NCI-H2196 (cell line): ENCODE results near the gene SLC12A8.

Experiments used
- DNase-seq: peaks from one replicate; lab custom pipeline; 2025; ENCODE audit not compliant: unreplicated experiment; lab: John Stamatoyannopoulos, UW

SLC12A8 gene

DNA sequence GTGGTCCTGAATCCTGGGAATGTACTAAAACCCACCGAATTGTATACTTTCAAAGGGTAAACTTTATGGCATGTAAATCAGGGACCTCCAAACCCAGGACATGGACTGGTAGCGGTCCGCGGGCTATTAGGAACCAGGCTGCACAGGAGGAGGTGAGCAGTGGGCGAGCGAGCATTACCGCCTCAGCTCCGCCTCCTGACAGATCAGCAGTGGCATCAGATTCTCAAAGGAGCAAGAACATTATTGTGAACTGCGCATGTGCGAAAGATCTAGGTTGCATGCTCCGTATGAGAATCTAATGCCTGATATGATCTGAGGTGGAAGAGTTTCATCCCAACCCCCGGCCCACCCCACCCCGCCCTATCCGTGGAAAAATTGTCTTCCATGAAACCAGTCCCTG, 178.9 kb downstream of the SLC12A8 start:
- no peak for DNase-seq

DNA sequence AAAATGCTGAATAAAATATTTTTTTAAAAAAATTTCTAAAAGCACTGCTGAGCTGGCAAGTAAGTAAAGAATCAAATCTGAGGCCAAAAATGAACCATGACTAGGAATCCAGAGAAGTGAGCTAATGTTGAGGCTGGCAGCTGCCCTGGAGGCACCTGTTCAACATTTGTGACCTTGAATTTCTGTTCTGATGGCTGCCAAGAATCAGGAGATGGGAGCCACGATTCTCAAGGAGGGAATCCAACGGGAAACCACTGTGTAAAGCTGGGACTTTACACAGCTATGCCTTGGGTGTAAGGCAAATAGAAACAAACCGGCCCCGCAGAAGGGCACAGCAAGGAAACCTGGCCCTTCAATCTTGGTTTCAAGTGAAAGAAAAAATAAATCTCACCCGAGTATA, 179.4 kb downstream of the SLC12A8 start:
- no peak for DNase-seq

DNA sequence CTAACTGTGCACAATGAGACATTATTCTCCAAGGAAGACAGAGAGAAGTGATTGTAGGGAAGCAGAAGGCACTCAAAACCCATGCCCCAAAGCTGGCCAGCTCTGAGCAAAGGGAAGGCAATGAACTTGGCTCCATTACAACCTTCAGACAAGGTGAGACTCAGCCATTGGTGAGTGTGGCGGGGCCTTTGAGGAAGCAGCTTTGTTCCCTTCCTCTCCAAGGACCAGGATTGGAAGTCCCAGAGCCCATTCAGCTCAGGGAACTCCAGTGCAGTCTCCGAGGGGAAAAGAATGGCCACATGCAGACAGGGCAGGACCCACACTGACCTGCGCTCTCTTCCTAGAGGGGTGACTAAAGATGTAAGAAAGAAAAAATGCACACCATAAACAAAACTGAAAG, 179.9 kb downstream of the SLC12A8 start:
- DNase-seq, result no peak
